ENCODE measurements around the gene IFIT3. TPM values are rescaled to one million over a fixed set of nuclear protein-coding genes. Genes with fewer than 3 reads are reported as not detected.

The IFIT3 gene
- total RNA-seq, 1 experiment from 2014 or later: 32.0 TPM

Other genes with a start within 250 kb of the IFIT3 start
- 0.06 TPM in 2 replicates for gene CH25H, start 120.7 kb upstream of the IFIT3 start, total RNA-seq (2014; rRNA removed)
- 53.5 and 55.6 TPM in 2 replicates for gene LIPA, start 76.2 kb upstream of the IFIT3 start, total RNA-seq (2014; rRNA removed)
- 3.9 and 9.0 TPM in 2 replicates for gene IFIT2, start 26.0 kb upstream of the IFIT3 start, total RNA-seq (2014; rRNA removed)
- not detected in 2 replicates for gene IFIT1B, start 50.1 kb downstream of the IFIT3 start, total RNA-seq (2014; rRNA removed)
- gene IFIT1, start 64.6 kb downstream of the IFIT3 start, total RNA-seq (2014; rRNA removed): 33.3 and 70.9 TPM in 2 replicates
- 32.1 and 40.5 TPM in 2 replicates for gene IFIT5, start 86.6 kb downstream of the IFIT3 start, total RNA-seq (2014; rRNA removed)
- 0.45 and 0.52 TPM in 2 replicates for gene SLC16A12, start 207.6 kb downstream of the IFIT3 start, total RNA-seq (2014; rRNA removed)

All from LHCN-M2 (cell line).